GM23248 (cell line): ENCODE data around the gene ADNP2.

ENCODE experiments used
- EZH2 ChIP-seq: fragments of 200-600 bp; sonication (generic); IDR thresholded peaks from 2 replicates; pipeline ENCODE4 v1.6.1; 2018; ENCODE audit warnings: antibody characterized with exemption, mild to moderate bottlenecking; ENCODE audit not compliant: insufficient read depth, poor library complexity, severe bottlenecking
- EZH2phosphoT487 ChIP-seq: fragments of 200-600 bp; sonication (generic); IDR thresholded peaks from 2 replicates; pipeline ENCODE4 v1.6.1; 2018; ENCODE audit warnings: antibody characterized with exemption, moderate library complexity, mild to moderate bottlenecking, low read depth; ENCODE audit not compliant: insufficient read depth

DNA sequence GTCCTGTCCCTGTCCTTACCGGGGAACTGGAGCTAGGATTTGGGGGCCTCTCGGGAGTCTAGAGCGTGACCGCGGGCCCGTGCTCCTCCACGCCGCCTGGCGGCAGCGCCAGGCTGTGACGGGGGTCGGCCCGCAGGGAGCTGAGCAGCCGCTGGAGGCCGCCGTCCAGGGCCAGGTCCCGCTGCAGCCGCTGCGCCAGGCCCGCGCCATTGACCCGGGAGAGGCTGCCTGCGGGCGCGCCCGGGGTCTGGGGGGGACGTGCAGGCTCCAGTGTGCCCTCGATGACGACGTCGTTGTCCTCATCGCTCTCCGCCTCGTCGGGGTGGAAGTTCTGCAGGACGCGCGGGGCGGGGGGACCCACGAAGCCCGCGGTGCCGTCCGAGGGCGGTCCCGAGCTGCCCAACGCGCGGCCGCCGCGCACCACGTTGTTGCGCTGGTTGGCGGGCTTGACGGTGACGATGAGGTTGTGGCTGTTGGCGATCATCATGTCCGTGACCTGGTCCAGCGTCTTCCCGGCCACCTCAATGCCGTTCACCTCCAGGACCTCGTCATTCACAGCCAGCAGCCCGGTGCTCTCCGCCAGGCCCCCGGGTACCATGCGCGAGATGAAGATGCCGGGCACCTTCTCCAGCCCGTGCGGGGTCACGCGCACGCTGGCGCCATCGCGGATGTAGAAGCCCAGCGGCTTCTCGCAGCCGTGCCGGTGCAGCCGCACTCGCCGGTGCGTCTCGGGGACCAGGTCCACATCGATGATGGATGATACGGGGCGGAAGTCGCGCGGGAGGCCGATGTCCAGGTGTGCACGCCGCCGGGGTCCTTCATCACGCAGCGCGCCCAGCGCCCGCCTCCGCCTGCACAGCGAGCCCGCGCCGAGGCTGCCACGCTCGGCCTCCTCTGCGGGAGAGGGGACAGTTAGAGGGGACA is 50.9 kb downstream of the ADNP2 start:
- TF ChIP-seq EZH2 (no peak), EZH2phosphoT487 (no peak)
